GM06990 (cell line): ENCODE measurements around the gene ADTRP.

Source experiments
- DNase-seq: peaks from one replicate; pipeline ENCODE4 v3.0.0-alpha.2; 2011; ENCODE audit not compliant: insufficient read length; ENCODE audit errors: extremely low read depth
- H3K27me3 ChIP-seq: replicated peaks from 2 replicates; pipeline ENCODE4 v1.6.0; 2011; ENCODE audit warnings: low read length; ENCODE audit not compliant: control insufficient read depth, insufficient read depth
- H3K36me3 ChIP-seq: 2 replicates; pipeline ENCODE4 v1.5.1; 2011; ENCODE audit warnings: low read length; ENCODE audit not compliant: control insufficient read depth, insufficient read depth
- H3K4me3 ChIP-seq: replicated peaks from 2 replicates; pipeline ENCODE4 v1.5.1; 2011; ENCODE audit warnings: low read depth, mild to moderate bottlenecking, control low read depth, low read length
- TF ChIP-seq, protein P1 (sequence below): IDR thresholded peaks from 2 replicates; pipeline ENCODE4 v1.5.1; 2011; ENCODE audit warnings: low read length, control low read depth, mild to moderate bottlenecking, inconsistent platforms; ENCODE audit not compliant: insufficient read depth, poor library complexity, severe bottlenecking

Gene ADTRP

DNA sequence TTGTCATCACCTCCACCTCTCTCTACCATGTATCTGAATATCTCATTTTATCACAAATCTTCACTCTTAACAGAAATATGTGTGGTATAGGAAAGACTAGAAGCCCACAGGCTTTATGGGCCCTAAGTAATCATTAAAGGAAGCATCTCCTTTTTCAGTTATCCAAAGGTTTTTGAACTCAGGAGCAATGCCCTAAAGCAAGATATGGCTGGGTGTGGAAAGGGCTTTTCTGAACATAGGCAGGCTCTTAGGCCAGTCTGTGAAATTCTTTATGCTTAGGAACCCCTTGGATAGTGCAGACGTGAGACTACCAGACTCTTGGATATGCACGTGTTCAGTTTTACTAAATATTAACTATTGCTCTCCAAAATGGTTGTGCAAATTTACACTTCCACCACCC lies 99.5 kb downstream of the ADTRP start:
- DNase-seq: no peak

DNA sequence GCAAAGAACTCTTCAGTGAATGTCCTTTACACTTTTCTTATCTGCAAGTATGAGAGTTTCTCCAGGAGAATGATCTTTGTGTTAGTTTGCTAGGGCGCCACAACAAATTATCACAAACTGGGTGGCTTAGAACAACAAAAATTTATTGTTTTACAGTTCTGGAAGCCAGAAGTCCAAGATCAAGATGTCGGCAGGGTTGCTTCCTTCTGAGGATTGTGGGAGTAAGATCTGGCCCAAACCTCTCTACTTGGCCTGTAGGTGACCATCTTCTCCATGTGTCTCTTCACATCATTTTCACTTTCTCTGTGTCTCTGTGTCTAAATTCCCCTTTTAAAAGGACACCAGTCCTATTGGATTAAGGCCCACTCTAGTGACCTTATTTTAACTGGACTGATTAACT lies 103.0 kb downstream of the ADTRP start:
- Histone ChIP-seq H3K36me3 (no peaks in the 10 kb centered on the region), H3K4me3 (no peak overlapping the region), H3K27me3 (no peaks in the 10 kb centered on the region)
- no peak for DNase-seq
- TF ChIP-seq, protein P1, sequence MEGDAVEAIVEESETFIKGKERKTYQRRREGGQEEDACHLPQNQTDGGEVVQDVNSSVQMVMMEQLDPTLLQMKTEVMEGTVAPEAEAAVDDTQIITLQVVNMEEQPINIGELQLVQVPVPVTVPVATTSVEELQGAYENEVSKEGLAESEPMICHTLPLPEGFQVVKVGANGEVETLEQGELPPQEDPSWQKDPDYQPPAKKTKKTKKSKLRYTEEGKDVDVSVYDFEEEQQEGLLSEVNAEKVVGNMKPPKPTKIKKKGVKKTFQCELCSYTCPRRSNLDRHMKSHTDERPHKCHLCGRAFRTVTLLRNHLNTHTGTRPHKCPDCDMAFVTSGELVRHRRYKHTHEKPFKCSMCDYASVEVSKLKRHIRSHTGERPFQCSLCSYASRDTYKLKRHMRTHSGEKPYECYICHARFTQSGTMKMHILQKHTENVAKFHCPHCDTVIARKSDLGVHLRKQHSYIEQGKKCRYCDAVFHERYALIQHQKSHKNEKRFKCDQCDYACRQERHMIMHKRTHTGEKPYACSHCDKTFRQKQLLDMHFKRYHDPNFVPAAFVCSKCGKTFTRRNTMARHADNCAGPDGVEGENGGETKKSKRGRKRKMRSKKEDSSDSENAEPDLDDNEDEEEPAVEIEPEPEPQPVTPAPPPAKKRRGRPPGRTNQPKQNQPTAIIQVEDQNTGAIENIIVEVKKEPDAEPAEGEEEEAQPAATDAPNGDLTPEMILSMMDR: no peak

More for the DNA sequence above, 99.5 kb downstream of the ADTRP start:
- Histone ChIP-seq H3K36me3 (no peaks in the 10 kb centered on the region), H3K4me3 (no peak overlapping the region), H3K27me3 (no peaks in the 10 kb centered on the region)
- TF ChIP-seq, protein P1: no peak

DNA sequence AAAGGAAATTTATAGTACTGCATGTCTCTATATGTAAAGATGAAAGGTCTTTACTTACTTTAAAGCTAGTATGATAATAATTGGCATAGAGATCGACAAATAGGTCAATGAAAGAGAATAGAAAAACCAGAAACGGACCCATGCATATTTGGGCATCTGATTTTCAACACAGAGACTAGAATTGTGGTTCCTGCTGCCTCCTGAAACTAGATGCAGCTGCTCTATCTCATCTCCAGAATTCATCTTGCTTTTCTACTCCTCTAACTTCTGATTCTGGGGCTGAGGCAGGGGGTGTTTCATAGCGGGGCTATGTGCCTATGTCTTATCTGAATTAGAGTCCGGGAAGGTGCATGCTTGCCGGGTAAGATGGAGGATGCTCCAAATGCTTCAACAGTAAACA lies 105.9 kb downstream of the ADTRP start:
- H3K4me3 ChIP-seq: no peak overlapping the region
- H3K36me3 ChIP-seq: no peaks in the 10 kb centered on the region
- TF ChIP-seq, protein P1: no peak
- no peaks in the 10 kb centered on the region for H3K27me3 ChIP-seq
- no peak for DNase-seq

DNA sequence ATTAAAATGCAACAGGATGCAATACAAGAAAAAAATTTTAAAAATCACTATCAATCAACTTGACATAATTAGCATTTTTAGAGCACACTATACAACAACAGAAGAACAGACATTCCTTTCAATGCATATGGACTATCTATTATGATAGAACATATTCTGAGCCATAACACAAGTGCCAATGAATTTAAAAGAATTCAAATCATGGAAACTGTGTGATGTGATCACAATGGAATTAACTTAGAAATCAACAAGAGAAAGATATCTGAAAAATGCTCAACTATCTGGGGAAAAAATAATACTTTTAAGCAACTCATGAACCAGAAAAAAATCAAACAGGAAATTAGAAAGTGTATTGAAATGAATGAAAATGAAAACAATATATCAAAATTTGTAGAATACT lies 106.3 kb downstream of the ADTRP start:
- TF ChIP-seq, protein P1: no peak
- Histone ChIP-seq H3K27me3 (no peaks in the 10 kb centered on the region), H3K36me3 (no peaks in the 10 kb centered on the region), H3K4me3 (no peak overlapping the region)
- DNase-seq: no peak

DNA sequence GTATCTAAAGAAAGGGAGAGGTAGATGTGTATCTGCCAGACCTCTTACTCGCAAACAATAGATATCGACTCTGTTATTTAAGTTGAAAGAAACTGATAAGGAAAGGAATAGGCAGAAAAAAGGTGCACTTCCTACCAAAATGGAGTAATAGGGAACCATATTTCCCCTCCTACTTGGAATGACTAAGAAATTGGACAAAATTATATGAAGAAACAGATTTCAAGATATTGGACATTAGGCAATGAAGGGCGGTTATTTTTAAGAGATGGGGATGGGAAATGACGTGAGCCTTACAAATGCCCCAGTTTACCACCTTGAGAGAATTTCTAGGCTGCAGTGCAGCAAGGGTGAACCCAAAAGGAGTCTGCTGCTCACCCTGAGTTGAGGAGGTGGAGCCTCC lies 108.9 kb downstream of the ADTRP start:
- H3K27me3 ChIP-seq: no peaks in the 10 kb centered on the region
- H3K4me3 ChIP-seq: no peak overlapping the region
- H3K36me3 ChIP-seq: no peaks in the 10 kb centered on the region
- DNase-seq: no peak
- TF ChIP-seq, protein P1: no peak

- no peak for DNase-seq
- TF ChIP-seq, protein P1: no peak
- no peak overlapping the region for H3K4me3 ChIP-seq
- no peaks in the 10 kb centered on the region for H3K36me3 ChIP-seq
- no peaks in the 10 kb centered on the region for H3K27me3 ChIP-seq
Observed at GRCh38 chr6:11668455-11668854, 110.1 kb downstream of the ADTRP start.
